Upper lobe of left lung (tissue), 4 donors: ENCODE results near the gene ZFP3.

Source experiments
- POLR2A ChIP-seq, 4 donors: fragments of 450-650 bp; IDR thresholded peaks; one replicate each; pipeline ENCODE4 v1.5.1; 2016 to 2017; ENCODE audit warnings: antibody characterized with exemption in 4 of 4, mild to moderate bottlenecking in 2 of 4
- POLR2AphosphoS5 ChIP-seq, 2 donors: sonication (generic); formaldehyde crosslinking; IDR thresholded peaks; one replicate each; pipeline ENCODE4 v1.5.1; 2017; ENCODE audit warnings: antibody characterized with exemption in 2 of 2
- TF ChIP-seq, protein P1 (sequence below), 6 experiments: fragments of 450-650 bp in 4 of 6; fragments of 200-600 bp in 2 of 6; sonication (generic) in 2 of 6; IDR thresholded peaks; one replicate each; pipeline ENCODE4 v1.5.1; 2016 to 2019; ENCODE audit warnings: antibody characterized with exemption in 6 of 6

- TF ChIP-seq POLR2A (IDR thresholded peaks at IDR 0.05), result peak in 1 of 4 donors; percentile 15
- TF ChIP-seq, protein P1, sequence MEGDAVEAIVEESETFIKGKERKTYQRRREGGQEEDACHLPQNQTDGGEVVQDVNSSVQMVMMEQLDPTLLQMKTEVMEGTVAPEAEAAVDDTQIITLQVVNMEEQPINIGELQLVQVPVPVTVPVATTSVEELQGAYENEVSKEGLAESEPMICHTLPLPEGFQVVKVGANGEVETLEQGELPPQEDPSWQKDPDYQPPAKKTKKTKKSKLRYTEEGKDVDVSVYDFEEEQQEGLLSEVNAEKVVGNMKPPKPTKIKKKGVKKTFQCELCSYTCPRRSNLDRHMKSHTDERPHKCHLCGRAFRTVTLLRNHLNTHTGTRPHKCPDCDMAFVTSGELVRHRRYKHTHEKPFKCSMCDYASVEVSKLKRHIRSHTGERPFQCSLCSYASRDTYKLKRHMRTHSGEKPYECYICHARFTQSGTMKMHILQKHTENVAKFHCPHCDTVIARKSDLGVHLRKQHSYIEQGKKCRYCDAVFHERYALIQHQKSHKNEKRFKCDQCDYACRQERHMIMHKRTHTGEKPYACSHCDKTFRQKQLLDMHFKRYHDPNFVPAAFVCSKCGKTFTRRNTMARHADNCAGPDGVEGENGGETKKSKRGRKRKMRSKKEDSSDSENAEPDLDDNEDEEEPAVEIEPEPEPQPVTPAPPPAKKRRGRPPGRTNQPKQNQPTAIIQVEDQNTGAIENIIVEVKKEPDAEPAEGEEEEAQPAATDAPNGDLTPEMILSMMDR (IDR thresholded peaks at IDR 0.05), result no peak
- no peak for TF ChIP-seq POLR2AphosphoS5 (IDR thresholded peaks at IDR 0.05)
These were observed 44.5 kb downstream of the ZFP3 start for GRCh38 chr17:5122586-5123342.
